ENCODE data around the gene AKR1B1.

Gene AKR1B1

GRCh38 chr7:134419085-134419484 is 39.8 kb downstream of the AKR1B1 start:
- no peak for DNase-seq (ENCODE audit: low read depth, low spot score)

DNA sequence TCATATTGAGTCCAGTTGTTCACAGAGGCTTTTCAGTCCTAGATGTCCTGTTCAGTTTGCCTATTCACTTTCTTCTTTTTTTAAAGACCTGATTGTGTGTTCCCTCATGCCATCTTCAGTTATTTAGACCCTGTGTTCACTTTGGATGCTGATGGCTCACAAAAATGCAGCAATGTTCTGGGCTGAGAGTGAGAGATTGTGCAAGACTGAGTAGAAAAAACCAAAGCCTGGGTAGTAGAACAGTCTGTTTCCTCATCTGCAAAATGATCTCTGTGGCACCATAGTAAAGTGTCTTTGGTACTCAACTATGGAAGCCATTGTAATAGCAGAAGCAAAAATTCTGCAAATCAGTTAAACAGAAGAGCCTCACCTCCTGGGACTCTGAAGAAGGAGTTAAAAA is 43.2 kb downstream of the AKR1B1 start:
- no peak for DNase-seq (ENCODE audit: low read depth, low spot score)

DNA sequence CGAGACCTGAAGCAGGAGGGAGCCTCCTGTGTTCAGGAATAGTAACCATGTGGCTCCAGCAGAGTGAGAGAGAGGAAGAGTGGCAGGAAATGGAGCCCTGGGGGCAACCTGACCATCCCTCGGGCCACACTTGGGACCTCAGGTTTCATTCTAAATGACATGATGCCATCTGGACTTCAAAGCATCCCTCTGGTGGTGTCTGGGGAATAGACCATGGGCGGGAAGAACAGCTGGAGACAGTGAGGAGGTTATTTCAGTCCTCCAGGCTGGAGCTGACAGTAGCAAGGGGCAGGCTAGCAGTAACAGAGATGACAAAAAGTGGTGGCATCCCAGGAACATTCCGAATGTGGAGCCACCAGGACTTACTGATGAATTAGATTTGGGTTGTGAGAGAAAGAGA is 44.8 kb downstream of the AKR1B1 start:
- DNase-seq (ENCODE audit: low read depth, low spot score): no peak

GRCh38 chr7:134407311-134407710 is 51.6 kb downstream of the AKR1B1 start:
- DNase-seq (ENCODE audit: low read depth, low spot score): no peak

DNA sequence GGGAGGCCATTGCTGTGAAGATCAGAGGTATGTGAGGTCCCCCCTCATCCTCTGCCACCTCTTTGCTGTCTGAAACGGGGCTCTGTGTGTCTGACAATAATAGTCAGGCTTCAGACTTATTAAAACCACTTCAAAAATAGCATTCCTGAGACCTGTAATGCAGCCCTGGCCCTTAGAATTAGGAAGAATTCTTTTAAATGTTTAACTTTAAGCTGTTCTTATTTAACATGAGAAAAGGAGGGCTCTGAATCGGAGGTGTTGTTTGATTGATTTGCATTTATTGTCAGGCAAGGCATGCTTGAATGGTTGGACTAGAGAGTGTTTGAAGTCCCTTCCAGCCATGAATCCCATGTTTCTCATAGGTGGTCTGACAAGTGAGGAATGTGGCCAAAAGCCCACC is 52.5 kb downstream of the AKR1B1 start:
- DNase-seq (ENCODE audit: low read depth, low spot score): no peak

- DNase-seq (ENCODE audit: low read depth, low spot score): no peak
These were observed 53.6 kb downstream of the AKR1B1 start for GRCh38 chr7:134405299-134405698.

GRCh38 chr7:134403062-134403461 is 55.8 kb downstream of the AKR1B1 start:
- no peak for DNase-seq (ENCODE audit: low read depth, low spot score)

DNA sequence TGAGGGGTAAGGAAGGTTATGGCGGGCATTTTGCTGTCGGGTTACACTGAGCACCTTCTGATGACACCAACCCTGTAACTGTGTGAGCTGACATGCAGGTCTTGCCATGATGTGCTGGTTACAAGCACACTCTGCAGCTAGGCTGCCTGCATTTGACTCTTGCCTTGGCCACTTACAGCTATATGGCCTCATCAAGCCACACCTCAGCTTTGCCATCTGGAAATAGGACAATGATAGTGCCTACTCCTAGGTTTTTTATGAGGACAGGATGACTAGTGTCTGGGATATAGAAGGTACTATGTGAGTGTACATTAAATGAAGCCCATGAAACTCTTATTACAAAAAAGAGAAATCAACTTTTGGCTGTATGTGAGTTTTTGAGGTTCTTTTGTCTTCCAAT is 58.0 kb downstream of the AKR1B1 start:
- DNase-seq (ENCODE audit: low read depth, low spot score): no peak

DNA sequence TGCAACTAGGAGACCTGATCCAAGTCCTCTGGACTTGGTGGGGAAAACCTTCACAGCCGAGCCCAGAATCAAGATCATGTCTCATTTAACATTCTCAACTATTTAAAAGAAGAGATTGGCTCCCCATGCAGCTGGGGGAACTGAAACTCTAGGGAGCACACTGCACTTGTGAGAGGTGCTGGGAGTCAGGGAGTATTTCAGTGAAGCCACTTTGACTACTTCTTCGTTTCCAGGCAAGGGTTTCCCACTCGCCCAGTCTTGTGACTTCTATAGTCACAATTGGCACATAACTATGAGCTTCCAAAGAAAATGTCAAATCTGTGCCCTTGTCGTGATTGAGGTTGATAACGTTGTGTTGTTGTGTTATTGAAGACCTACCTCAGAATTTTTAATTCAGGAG is 62.9 kb downstream of the AKR1B1 start:
- DNase-seq (ENCODE audit: low read depth, low spot score): no peak

DNA sequence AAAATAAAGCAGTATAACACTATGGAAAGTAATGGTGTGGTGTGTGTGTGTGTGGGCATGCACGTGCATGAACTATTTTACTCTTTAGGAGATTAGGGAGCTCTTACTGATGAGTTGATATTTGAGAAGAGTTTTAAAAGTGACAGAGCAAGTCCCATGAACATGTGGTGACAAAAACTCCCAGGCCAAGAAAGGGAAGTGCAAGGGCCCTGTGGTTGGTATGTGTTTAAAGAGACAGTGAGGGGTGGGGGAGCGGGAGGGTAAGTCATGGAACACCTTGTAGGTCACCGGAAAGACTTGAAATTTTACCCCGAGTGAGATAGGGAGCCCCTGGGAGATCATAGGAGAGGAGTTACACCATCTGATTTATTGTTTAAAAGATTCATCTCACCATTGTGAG is 63.3 kb downstream of the AKR1B1 start:
- no peak for DNase-seq (ENCODE audit: low read depth, low spot score)

- no peak for DNase-seq (ENCODE audit: low read depth, low spot score)
These were observed 64.8 kb downstream of the AKR1B1 start for GRCh38 chr7:134394056-134394455.
